Panc1 (cell line): ENCODE measurements around the gene PCDHB11.
"Not testable (repeated sequence)": the region's sequence is repeated elsewhere in the genome, so short reads cannot be mapped to it uniquely, and the experiment has no call there.

Experiments
- CTCF ChIP-seq: fragments of 450-650 bp; IDR thresholded peaks from 2 replicates; pipeline ENCODE4 v1.5.1; 2017; ENCODE audit warnings: mild to moderate bottlenecking
- POLR2AphosphoS5 ChIP-seq: IDR thresholded peaks from 2 replicates; pipeline ENCODE4 v1.6.1; 2012; ENCODE audit warnings: mild to moderate bottlenecking, low read depth, low read length, moderate library complexity
- REST ChIP-seq, 2 experiments: IDR thresholded peaks; 2 replicates each; pipeline ENCODE4 v1.6.1; 2011 to 2012; ENCODE audit warnings: low read depth in 2 of 2, control low read depth in 1 of 2, low read length in 1 of 2, mild to moderate bottlenecking in 1 of 2, moderate library complexity in 1 of 2; ENCODE audit not compliant: insufficient read depth in 1 of 2
- SIN3A ChIP-seq: IDR thresholded peaks from 2 replicates; pipeline ENCODE4 v1.6.1; 2012; ENCODE audit warnings: low read depth, mild to moderate bottlenecking, low read length, moderate library complexity, borderline replicate concordance; ENCODE audit not compliant: insufficient read depth
- TCF7L2 ChIP-seq: IDR thresholded peaks from 2 replicates; pipeline ENCODE4 v1.6.1; 2011; ENCODE audit warnings: mild to moderate bottlenecking, low read depth, low read length, inconsistent platforms

GRCh38 chr5:141201646-141202045 lies 2.2 kb downstream of the PCDHB11 start:
- TF ChIP-seq CTCF; SIN3A; REST (IDR thresholded peaks at IDR 0.05; ENCODE audit: insufficient read depth in 1 of 2, low read depth in 2 of 2, low read length in 1 of 2); POLR2AphosphoS5; TCF7L2: not testable (repeated sequence)
